Panc1 (cell line): ENCODE data around the gene SIGLEC8. TPM values are rescaled to one million over a fixed set of nuclear protein-coding genes. Genes with fewer than 3 reads are reported as not detected.
"Not testable (repeated sequence)": the region's sequence is repeated elsewhere in the genome, so short reads cannot be mapped to it uniquely, and the experiment has no call there.

Experiments used
- ATAC-seq: fragments of 200-7000 bp; cut with Tn5 transposase; 2 replicates; pipeline ENCODE4 v1.9.1; 2020; ENCODE audit warnings: mild to moderate bottlenecking, moderate library complexity
- BruUV-seq: library from RNA; stranded (reverse); fragments of 400-500 nt; replicated peaks from 2 replicates; lab custom pipeline; 2021; lab: Mats Ljungman, UMichigan
- CTCF ChIA-PET: fragments of 300-600 bp; sonication (Branson Sonifier 250); formaldehyde crosslinking; loops from one replicate; lab custom pipeline; 2022; ENCODE audit warnings: antibody characterized with exemption; lab: Charles Lee
- POLR2A ChIA-PET: fragments of 300-600 bp; sonication (Branson Sonifier 250); formaldehyde crosslinking; loops from one replicate; lab custom pipeline; 2022; ENCODE audit warnings: antibody characterized with exemption; lab: Charles Lee
- DNase-seq: peaks from one replicate; pipeline ENCODE4 v3.0.0-alpha.2; 2010; ENCODE audit warnings: low read depth, low spot score
- H3K27ac ChIP-seq: 2 replicates; pipeline ENCODE4 v1.5.1; 2011; ENCODE audit warnings: mild to moderate bottlenecking, low read length, inconsistent platforms
- H3K27me3 ChIP-seq: fragments of 200-500 bp; sonication (Bioruptor generic); 2 replicates; pipeline ENCODE4 v1.6.0; 2014; ENCODE audit warnings: low read length, inconsistent platforms; ENCODE audit not compliant: control insufficient read depth, insufficient read depth
- H3K36me3 ChIP-seq: fragments of 200-500 bp; sonication (Bioruptor generic); 2 replicates; pipeline ENCODE4 v1.5.1; 2014; ENCODE audit warnings: inconsistent platforms, mild to moderate bottlenecking, low read length, moderate library complexity; ENCODE audit not compliant: control insufficient read depth, insufficient read depth
- H3K4me1 ChIP-seq: 2 replicates; pipeline ENCODE4 v1.5.1; 2011; ENCODE audit warnings: inconsistent platforms, mild to moderate bottlenecking, low read length, moderate library complexity; ENCODE audit not compliant: control insufficient read depth, insufficient read depth
- H3K4me3 ChIP-seq, 2 experiments: 2 replicates each; pipeline ENCODE4 v1.5.1; 2011 to 2012; ENCODE audit warnings: low read depth in 2 of 2, low read length in 2 of 2, mild to moderate bottlenecking in 2 of 2, inconsistent platforms in 1 of 2, moderate library complexity in 1 of 2
- H3K9me3 ChIP-seq: fragments of 200-500 bp; sonication (Bioruptor generic); 2 replicates; pipeline ENCODE4 v1.5.1; 2014; ENCODE audit warnings: low read depth, mild to moderate bottlenecking, inconsistent platforms, low read length, moderate library complexity; ENCODE audit not compliant: control insufficient read depth, insufficient read depth
- CTCF ChIP-seq: fragments of 450-650 bp; IDR thresholded peaks from 2 replicates; pipeline ENCODE4 v1.5.1; 2017; ENCODE audit warnings: mild to moderate bottlenecking
- POLR2AphosphoS5 ChIP-seq: IDR thresholded peaks from 2 replicates; pipeline ENCODE4 v1.6.1; 2012; ENCODE audit warnings: mild to moderate bottlenecking, low read depth, low read length, moderate library complexity
- REST ChIP-seq, 2 experiments: IDR thresholded peaks; 2 replicates each; pipeline ENCODE4 v1.6.1; 2011 to 2012; ENCODE audit warnings: low read depth in 2 of 2, control low read depth in 1 of 2, low read length in 1 of 2, mild to moderate bottlenecking in 1 of 2, moderate library complexity in 1 of 2; ENCODE audit not compliant: insufficient read depth in 1 of 2
- SIN3A ChIP-seq: IDR thresholded peaks from 2 replicates; pipeline ENCODE4 v1.6.1; 2012; ENCODE audit warnings: low read depth, mild to moderate bottlenecking, low read length, moderate library complexity, borderline replicate concordance; ENCODE audit not compliant: insufficient read depth
- TCF7L2 ChIP-seq: IDR thresholded peaks from 2 replicates; pipeline ENCODE4 v1.6.1; 2011; ENCODE audit warnings: mild to moderate bottlenecking, low read depth, low read length, inconsistent platforms
- in situ Hi-C: cut with HindIII; loops from 2 replicates; pipeline ENCODE4 v1.10.0; 2016; ENCODE audit warnings: low sequenced_read_pairs, low pct_unique_long_range_greater_than_20kb
- intact Hi-C: fragments of 100-400 bp; cut with micrococcal nuclease; formaldehyde crosslinking; loops from one replicate; pipeline ENCODE4 v1.10.0; 2022; ENCODE audit not compliant: unreplicated experiment
- total RNA-seq: library from RNA; stranded (reverse); gene quantifications from one replicate; pipeline ENCODE4 v1.2.1, GENCODE V29; 2021; ENCODE audit not compliant: unreplicated experiment

Gene SIGLEC8
- total RNA-seq, 1 experiment from 2014 or later: not detected

GRCh38 chr19:51448011-51448410 lies 10.2 kb downstream of the SIGLEC8 start:
- Histone ChIP-seq H3K27me3 (peaks cover 4% of the 10 kb centered on the region), H3K36me3 (no peaks in the 10 kb centered on the region), H3K27ac (no peak overlapping the region), H3K9me3 (no peaks in the 10 kb centered on the region), H3K4me1 (no peaks in the 10 kb centered on the region), H3K4me3 (no peak overlapping the region)
- ATAC-seq (no peak), DNase-seq (no peak)
- CTCF ChIA-PET: interaction anchor here (1.2 kb wide), 1 partner anchor 209 kb away, joined by 3 read pairs; no protein-coding TSS in a partner anchor
- no peak for TF ChIP-seq CTCF
- TF ChIP-seq SIN3A: no peak
- TF ChIP-seq POLR2AphosphoS5: no peak
- TF ChIP-seq REST (IDR thresholded peaks at IDR 0.05; ENCODE audit: insufficient read depth in 1 of 2, low read depth in 2 of 2, low read length in 1 of 2): no peak
- TF ChIP-seq TCF7L2: no peak
- POLR2A ChIA-PET: no interaction called here
- BruUV-seq: no TSS peak
- intact Hi-C loops: no loop called here
- in situ Hi-C loops: no loop called here

GRCh38 chr19:51447510-51447909 lies 10.7 kb downstream of the SIGLEC8 start:
- H3K4me1 ChIP-seq, intact Hi-C loops, H3K27me3 ChIP-seq, in situ Hi-C loops, DNase-seq, H3K36me3 ChIP-seq, POLR2A ChIA-PET, BruUV-seq, ATAC-seq, H3K9me3 ChIP-seq, H3K4me3 ChIP-seq, H3K27ac ChIP-seq: not testable (repeated sequence)
- CTCF ChIA-PET: interaction anchor here (1.2 kb wide), 1 partner anchor 209 kb away, joined by 3 read pairs; no protein-coding TSS in a partner anchor

- DNase-seq: no peak
These were observed 16.6 kb downstream of the SIGLEC8 start for GRCh38 chr19:51441410-51442390.

More at GRCh38 chr19:51441410-51442390, 16.6 kb downstream of the SIGLEC8 start:
- H3K9me3 ChIP-seq: no peaks in the 10 kb centered on the region
- ChIA-PET CTCF (no interaction called here), POLR2A (no interaction called here)
- in situ Hi-C loops: no loop called here
- TF ChIP-seq REST (IDR thresholded peaks at IDR 0.05; ENCODE audit: insufficient read depth in 1 of 2, low read depth in 2 of 2, low read length in 1 of 2): no peak
- no peak for TF ChIP-seq SIN3A
- TF ChIP-seq TCF7L2: no peak
- TF ChIP-seq CTCF: no peak
- TF ChIP-seq POLR2AphosphoS5: no peak
- no peak overlapping the region for H3K27ac ChIP-seq
- H3K4me1 ChIP-seq: no peaks in the 10 kb centered on the region
- intact Hi-C loops: no loop called here
- no TSS peak for BruUV-seq
- no peaks in the 10 kb centered on the region for H3K36me3 ChIP-seq
- H3K4me3 ChIP-seq: peak overlapping the region in 1 of 2 experiments; percentile 23; a peak in 1 of 4 replicates
- ATAC-seq: peak; percentile 72
- peaks cover 9% of the 10 kb centered on the region for H3K27me3 ChIP-seq
